Testis (tissue), 2 donors: ENCODE data around the gene PRODH.

Experiments
- POLR2A ChIP-seq: fragments of 450-650 bp; IDR thresholded peaks from one replicate; pipeline ENCODE4 v1.6.1; 2017; ENCODE audit warnings: antibody characterized with exemption, mild to moderate bottlenecking, moderate library complexity
- TF ChIP-seq, protein P1 (sequence below), 3 experiments: fragments of 450-650 bp in 2 of 3; fragments of 200-600 bp in 1 of 3; sonication (generic) in 1 of 3; IDR thresholded peaks; one replicate each; pipeline ENCODE4 v1.5.1; 2016 to 2019; ENCODE audit warnings: antibody characterized with exemption in 3 of 3, mild to moderate bottlenecking in 2 of 3, moderate library complexity in 1 of 3

- TF ChIP-seq POLR2A = no peak
- TF ChIP-seq, protein P1, sequence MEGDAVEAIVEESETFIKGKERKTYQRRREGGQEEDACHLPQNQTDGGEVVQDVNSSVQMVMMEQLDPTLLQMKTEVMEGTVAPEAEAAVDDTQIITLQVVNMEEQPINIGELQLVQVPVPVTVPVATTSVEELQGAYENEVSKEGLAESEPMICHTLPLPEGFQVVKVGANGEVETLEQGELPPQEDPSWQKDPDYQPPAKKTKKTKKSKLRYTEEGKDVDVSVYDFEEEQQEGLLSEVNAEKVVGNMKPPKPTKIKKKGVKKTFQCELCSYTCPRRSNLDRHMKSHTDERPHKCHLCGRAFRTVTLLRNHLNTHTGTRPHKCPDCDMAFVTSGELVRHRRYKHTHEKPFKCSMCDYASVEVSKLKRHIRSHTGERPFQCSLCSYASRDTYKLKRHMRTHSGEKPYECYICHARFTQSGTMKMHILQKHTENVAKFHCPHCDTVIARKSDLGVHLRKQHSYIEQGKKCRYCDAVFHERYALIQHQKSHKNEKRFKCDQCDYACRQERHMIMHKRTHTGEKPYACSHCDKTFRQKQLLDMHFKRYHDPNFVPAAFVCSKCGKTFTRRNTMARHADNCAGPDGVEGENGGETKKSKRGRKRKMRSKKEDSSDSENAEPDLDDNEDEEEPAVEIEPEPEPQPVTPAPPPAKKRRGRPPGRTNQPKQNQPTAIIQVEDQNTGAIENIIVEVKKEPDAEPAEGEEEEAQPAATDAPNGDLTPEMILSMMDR (IDR thresholded peaks at IDR 0.05) = no peak
These were observed 48.5 kb upstream of the PRODH start for GRCh38 chr22:18984564-18984963.
